NCI-H187 treated with DMSO at 0.1 percent for 48 hours (cell line): ENCODE data around the gene CRIM1.
"Not testable (repeated sequence)": the region's sequence is repeated elsewhere in the genome, so short reads cannot be mapped to it uniquely, and the experiment has no call there.

Source experiments
- DNase-seq: peaks from one replicate; lab custom pipeline; 2025; lab: John Stamatoyannopoulos, UW

CRIM1 gene

DNA sequence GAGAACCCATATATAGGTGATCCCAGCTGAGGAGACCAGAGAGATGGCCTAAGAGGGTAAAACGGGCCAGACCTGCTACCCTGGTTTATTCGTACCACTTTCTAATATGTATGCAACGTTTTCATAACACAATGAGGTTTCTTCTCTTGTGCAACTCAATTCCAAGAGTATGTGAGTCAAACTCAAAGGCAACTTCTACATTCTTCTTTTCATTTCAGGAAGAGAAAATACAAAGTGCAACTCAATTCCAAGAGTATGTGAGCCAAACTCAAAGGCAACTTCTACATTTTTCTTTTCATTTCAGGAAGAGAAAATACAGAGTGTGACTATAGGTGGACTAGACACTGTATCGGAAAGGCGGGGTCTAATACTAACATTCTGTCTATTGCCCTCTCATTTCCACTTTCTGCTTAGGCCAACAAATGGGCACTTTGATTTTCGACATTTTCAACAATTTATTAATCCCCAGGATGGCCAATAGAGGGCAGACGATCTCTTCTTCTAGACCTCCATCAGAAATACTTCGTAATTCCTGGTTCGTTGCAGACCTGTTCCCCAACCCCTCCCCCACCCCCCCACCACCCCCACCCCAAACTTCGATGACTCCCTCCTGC, 3.7 kb upstream of the CRIM1 start:
- no peak for DNase-seq

GRCh38 chr2:36352701-36353100, 2.9 kb upstream of the CRIM1 start:
- no peak for DNase-seq

GRCh38 chr2:36354811-36355150, 797 bp upstream of the CRIM1 start:
- no peak for DNase-seq

GRCh38 chr2:36355890-36356297, 316 bp downstream of the CRIM1 start:
- DNase-seq, result no peak

DNA sequence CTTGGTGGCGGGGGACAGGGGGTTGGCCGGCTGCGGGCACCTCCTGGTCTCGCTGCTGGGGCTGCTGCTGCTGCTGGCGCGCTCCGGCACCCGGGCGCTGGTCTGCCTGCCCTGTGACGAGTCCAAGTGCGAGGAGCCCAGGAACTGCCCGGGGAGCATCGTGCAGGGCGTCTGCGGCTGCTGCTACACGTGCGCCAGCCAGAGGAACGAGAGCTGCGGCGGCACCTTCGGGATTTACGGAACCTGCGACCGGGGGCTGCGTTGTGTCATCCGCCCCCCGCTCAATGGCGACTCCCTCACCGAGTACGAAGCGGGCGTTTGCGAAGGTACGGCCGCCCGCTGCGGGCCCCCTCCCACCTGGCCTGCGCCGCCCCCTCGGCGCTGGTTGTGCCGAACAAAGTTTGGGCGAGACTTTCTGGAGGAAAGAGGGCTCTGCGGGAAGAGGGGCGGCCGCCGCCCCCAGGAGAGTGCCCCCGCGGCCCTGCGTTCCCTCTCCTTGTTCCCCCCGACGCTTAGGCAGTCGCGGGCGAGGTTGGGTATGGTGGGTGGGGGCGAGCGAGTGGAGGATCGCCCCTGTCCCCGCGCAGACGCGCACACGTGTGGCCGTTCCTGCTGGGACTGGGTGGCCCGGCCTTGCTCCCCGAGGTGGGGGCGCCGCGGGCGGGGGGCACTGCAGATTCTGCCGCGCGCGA, 866 bp downstream of the CRIM1 start:
- DNase-seq, result no peak

DNA sequence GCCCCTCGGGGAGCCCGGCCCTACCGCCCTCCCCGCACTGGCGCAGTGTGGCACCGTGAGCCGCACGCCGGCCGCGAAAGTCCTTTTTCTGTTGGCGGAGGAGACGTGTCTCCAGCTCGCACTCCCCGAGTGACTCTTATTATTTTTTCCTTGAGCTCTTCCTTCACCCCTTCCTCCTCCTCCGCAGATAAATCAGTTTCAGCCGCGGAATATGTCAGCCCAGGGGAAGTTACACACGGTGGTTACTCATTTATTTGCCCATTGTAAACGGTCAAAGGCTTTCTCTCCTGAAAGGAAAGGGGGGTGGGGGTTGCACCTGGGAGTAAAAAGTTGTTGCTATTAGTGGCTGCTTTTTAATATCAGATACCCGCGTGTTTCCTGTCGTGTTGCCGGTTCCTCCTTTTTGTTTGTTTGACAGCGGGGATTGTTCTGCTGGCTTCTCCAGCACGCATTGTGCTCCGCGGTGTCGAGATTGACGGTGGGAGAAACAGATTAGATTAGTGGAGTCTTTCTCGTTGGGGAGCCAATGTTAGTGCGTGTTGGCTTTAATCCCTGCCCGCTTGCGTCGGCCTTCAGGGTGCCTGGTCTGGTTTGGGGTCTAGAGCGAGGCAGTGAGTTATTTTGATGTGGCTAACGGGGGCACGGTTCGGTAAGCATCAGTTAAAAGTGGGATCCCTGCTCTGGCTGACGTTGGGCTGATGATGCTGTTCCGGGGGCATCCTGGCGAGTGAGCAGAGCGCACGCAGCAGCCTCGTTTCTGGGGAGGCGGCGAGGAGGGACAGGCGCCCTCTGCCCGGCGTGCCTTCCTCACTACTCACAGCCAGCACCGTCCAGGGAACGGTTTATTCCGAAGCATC, 1.6 kb downstream of the CRIM1 start:
- DNase-seq, result no peak

GRCh38 chr2:36357847-36358659, 2.5 kb downstream of the CRIM1 start:
- no peak for DNase-seq

- no peak for DNase-seq
Observed at GRCh38 chr2:36359067-36359466, 3.5 kb downstream of the CRIM1 start.

- no peak for DNase-seq
Observed at GRCh38 chr2:36360063-36360462, 4.5 kb downstream of the CRIM1 start.

DNA sequence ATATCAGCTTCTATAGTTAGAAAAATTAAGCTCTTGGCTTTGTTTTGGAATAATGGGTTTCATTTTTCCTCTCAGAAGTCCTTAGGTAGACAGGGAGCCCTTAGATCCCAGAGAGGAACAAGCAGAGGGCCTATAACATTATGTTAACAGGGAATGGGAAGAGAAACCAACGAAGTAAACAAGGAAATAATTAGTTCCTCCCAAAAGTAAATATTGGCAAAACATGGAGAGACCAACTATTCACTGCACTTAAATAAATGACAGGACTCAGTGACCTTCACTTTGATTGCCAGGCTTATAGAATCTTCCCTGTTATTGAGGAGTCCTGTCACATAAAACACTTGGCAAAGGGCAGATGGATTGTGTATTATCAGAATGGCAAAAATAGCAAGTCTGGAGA, 5.3 kb downstream of the CRIM1 start:
- DNase-seq, result no peak

GRCh38 chr2:36361396-36361795, 5.8 kb downstream of the CRIM1 start:
- no peak for DNase-seq

DNA sequence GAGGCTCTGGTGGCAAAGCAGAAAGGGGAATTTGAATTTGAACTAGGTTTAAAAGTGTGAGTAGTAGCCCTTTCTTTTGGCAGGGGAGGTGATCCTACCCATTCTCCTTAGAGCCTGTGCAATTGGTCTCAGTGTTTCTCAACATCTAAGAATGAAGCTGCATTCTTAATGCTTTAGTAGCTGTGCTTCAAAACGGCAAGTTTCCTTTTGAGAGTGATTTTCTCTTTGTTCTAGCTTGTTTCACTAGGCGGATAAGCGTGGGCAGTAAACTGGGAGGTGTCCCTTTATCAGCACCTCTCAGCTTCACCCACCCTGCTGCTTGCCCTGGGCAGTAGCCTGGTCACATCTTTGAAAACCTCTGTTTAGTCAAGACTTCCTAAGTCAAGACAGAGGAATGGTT, 6.7 kb downstream of the CRIM1 start:
- no peak for DNase-seq

DNA sequence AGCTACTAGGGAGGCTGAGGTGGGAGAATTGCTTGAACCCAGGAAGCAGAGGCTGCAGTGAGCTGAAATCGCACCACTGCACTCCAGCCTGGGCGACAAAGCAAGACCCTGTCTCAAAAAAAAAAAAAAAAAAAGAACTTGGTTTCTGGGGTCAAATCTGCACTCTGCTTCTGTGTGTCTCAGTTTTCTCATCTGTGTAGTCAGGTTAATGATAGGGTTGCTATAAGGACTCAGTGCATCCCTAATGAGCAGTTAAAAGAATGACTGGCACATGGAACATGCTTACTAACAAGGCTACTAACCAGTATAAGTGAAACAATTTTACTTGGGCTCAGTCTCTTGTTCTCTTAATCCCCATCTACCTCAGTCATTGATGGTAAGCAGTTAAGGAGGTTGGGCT, 7.5 kb downstream of the CRIM1 start:
- DNase-seq, result not testable (repeated sequence)

DNA sequence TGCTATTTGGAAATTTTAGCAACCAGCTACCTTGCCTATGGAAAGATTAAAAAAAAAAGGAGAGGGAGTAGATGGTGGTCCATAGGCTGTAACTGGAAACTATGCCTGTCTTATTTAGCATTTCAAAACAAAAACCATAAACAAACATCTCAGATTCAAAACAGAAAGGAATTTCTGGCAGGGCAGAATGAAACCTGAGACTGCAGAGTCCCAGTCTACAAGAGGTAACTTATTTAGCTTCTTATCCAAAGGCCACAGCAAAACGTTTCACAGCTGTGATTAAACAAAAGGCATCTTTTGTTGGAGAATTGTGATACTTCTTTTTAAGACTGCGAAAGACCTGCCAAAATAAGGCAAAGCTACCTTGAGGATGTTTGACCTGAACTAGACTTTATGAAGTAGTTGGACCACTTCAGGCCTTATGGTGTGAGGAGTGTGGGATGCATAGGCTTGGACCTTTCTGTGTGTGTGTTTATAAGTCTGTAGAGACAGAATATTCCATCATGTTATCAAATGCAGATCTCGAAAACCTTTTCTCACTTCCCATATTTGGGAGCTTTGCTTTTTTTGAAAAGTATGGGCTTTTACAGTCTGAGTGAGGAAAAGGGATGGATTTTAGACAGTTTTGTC, 11.0 kb downstream of the CRIM1 start:
- no peak for DNase-seq

DNA sequence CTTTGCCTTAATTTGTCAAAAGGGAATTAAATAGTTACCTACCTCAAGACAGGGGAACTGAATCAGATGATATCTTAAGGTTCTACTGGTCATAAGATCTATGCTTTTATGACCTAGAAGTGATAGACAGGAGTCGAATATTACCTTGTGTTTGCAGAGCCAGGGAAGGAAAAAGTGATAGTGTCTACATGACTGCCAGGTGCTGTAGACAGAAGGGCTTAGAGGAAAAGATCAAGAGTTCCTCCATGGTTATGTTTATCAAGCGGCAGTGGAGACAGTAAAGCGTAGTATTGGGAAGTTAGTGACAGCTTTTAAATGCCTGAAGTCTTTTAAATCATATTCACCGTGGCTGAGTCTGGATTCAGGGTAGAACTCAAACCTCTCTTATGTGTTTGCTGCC, 11.9 kb downstream of the CRIM1 start:
- no peak for DNase-seq

DNA sequence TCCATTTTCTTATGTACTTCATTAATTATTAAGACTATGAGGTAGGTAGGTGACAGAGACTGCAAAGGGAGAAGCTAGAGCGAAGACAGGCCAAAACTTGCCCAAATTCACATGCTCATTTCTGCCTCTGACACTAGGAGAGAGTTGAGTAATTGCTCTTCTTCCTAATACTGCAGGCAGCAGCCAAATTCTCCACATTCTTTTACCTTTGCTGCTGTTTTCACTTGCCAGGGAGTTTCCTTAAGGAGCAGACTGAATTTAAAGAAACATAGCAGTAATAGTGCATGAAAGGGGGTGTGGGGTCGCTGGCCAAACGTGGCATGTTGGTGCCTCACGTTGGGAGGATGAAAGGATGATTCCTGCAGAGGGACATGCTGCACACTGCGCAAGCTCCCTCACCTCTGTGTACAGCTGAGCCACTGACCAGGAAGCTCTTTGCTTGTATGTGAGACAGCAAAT, 12.3 kb downstream of the CRIM1 start:
- no peak for DNase-seq

DNA sequence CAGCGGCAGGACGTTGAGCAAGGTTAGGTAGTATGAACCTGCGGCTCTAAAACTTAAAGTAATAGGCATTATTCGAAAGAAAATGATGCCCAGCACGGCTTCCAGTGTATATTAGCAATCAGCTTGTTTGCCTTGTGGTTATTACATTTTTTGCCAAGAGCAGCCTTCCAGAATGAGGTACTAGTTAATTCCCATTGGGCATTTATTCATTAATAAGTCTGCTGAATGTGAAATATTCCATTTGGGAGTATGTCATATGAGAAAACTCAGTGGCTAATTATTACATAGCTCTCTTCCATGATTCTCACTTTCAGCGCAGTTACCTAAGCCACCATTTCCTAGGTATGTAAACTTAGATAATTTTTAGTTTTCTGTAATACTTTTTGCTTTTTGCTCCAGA, 12.9 kb downstream of the CRIM1 start:
- no peak for DNase-seq

GRCh38 chr2:36369163-36369562, 13.6 kb downstream of the CRIM1 start:
- no peak for DNase-seq

GRCh38 chr2:36369716-36370115, 14.1 kb downstream of the CRIM1 start:
- DNase-seq, result no peak

- no peak for DNase-seq
Observed at GRCh38 chr2:36370281-36370680, 14.7 kb downstream of the CRIM1 start.

DNA sequence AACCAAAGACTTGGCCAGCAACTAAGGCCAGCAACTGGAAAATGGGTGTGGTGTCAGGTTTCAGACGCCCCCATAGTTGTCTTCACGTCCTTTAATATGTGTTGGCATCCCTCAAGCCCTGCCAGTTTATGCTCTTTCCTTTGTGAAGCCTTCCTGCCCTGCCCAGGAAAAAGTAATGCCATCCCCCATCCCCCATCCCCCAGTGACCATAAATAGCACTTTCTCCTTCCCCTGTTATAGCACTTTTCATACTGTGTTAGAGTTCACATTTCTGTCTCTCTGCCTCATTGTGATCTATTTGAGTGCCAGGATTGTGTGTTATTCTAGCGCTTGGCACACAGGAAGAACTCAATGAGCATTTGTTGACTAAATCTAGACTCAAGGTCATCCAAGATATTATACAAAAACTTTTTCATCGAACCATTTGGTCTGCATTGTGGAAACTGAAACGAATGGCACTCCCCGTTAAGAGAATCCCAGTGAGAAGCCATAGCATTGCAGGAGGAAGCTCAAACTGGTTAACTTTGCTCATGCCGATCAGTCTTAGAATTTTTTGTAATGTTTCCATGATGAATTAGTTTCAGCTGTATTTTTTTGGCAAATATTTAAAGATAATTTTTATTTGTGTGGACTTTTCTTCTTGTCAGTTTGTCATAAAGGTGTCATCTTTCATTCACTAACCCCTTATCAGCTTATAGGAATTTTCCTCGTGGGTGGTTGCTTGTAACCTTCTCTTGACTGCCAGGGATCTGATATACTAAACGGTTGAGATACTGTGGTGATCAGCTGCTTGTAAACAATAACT, 15.7 kb downstream of the CRIM1 start:
- DNase-seq, result no peak
